HL-60 (cell line): Measurements from ENCODE around the gene CFAP210.

Experiments
- GABPA ChIP-seq: IDR thresholded peaks from 2 replicates; pipeline ENCODE4 v1.6.1; 2012; ENCODE audit warnings: low read depth
- POLR2AphosphoS5 ChIP-seq: IDR thresholded peaks from 2 replicates; pipeline ENCODE4 v1.6.1; 2012; ENCODE audit warnings: low read depth
- SPI1 ChIP-seq: IDR thresholded peaks from 2 replicates; pipeline ENCODE4 v1.6.1; 2012; ENCODE audit warnings: low read depth, mild to moderate bottlenecking, borderline replicate concordance
- TF ChIP-seq, protein P1 (sequence below): IDR thresholded peaks from one replicate; pipeline ENCODE4 v1.5.1; 2011; ENCODE audit warnings: low read length, control low read depth, inconsistent platforms; ENCODE audit not compliant: insufficient read depth
- TF ChIP-seq, protein P2 (sequence below): IDR thresholded peaks from 2 replicates; pipeline ENCODE4 v1.6.1; 2012; ENCODE audit warnings: low read depth; ENCODE audit not compliant: insufficient replicate concordance

DNA sequence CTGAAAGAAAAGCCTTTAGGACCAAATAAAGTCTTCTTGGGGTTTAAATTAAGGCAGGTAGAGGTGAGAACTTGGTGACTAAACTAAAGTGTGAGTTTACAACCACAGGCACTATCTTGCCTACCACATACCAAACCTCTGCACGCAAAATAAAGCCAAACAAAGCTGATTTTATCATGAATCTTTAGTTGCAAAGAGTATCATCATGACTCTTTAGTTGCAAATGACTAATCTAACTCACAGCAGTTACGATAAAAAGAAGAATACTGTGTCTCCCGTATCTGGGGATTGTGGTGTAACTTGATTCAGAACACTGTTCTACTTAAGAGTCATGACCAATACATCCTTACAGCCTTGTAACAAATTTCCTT lies 11.2 kb downstream of the CFAP210 start:
- TF ChIP-seq, protein P1, sequence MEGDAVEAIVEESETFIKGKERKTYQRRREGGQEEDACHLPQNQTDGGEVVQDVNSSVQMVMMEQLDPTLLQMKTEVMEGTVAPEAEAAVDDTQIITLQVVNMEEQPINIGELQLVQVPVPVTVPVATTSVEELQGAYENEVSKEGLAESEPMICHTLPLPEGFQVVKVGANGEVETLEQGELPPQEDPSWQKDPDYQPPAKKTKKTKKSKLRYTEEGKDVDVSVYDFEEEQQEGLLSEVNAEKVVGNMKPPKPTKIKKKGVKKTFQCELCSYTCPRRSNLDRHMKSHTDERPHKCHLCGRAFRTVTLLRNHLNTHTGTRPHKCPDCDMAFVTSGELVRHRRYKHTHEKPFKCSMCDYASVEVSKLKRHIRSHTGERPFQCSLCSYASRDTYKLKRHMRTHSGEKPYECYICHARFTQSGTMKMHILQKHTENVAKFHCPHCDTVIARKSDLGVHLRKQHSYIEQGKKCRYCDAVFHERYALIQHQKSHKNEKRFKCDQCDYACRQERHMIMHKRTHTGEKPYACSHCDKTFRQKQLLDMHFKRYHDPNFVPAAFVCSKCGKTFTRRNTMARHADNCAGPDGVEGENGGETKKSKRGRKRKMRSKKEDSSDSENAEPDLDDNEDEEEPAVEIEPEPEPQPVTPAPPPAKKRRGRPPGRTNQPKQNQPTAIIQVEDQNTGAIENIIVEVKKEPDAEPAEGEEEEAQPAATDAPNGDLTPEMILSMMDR, result no peak
- TF ChIP-seq, protein P2, sequence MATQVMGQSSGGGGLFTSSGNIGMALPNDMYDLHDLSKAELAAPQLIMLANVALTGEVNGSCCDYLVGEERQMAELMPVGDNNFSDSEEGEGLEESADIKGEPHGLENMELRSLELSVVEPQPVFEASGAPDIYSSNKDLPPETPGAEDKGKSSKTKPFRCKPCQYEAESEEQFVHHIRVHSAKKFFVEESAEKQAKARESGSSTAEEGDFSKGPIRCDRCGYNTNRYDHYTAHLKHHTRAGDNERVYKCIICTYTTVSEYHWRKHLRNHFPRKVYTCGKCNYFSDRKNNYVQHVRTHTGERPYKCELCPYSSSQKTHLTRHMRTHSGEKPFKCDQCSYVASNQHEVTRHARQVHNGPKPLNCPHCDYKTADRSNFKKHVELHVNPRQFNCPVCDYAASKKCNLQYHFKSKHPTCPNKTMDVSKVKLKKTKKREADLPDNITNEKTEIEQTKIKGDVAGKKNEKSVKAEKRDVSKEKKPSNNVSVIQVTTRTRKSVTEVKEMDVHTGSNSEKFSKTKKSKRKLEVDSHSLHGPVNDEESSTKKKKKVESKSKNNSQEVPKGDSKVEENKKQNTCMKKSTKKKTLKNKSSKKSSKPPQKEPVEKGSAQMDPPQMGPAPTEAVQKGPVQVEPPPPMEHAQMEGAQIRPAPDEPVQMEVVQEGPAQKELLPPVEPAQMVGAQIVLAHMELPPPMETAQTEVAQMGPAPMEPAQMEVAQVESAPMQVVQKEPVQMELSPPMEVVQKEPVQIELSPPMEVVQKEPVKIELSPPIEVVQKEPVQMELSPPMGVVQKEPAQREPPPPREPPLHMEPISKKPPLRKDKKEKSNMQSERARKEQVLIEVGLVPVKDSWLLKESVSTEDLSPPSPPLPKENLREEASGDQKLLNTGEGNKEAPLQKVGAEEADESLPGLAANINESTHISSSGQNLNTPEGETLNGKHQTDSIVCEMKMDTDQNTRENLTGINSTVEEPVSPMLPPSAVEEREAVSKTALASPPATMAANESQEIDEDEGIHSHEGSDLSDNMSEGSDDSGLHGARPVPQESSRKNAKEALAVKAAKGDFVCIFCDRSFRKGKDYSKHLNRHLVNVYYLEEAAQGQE, result no peak
- TF ChIP-seq GABPA, result no peak
- TF ChIP-seq POLR2AphosphoS5, result no peak
- TF ChIP-seq SPI1, result no peak
